ENCODE results near the gene NAA38.

Gene NAA38

DNA sequence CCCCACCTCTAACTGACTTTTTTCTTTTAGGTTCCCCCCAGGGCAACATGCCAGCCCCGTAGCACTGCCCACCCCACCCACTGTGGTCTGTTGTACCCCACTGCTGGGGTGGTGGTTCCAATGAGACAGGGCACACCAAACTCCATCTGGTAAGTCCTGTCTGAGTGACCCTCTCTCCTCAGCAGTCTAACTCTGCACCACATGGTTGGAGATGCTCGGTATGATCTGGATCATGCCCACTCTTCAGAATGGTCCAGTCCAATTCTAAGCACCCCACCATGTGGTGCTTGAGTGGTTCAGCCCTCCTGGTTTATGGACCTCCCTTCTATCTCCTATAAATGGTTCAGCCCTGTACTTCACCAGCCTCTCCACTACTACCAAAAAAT is 17.5 kb downstream of the NAA38 start (continued):
- TF ChIP-seq PRDM6 (tag by site-specific recombination; IDR thresholded peaks at IDR 0.05) (no peak), ZBTB20 (tag by site-specific recombination; IDR thresholded peaks at IDR 0.05) (no peak), PATZ1 (tag by site-specific recombination; IDR thresholded peaks at IDR 0.05) (peak; percentile 66), ZBTB49 (tag by site-specific recombination; IDR thresholded peaks at IDR 0.05; ENCODE audit: low read depth) (no peak), ZNF391 (tag by site-specific recombination; IDR thresholded peaks at IDR 0.05; ENCODE audit: borderline replicate concordance, low read depth) (no peak), ZNF366 (tag by site-specific recombination; conservative IDR thresholded peaks at IDR 0.05) (no peak), KLF9 (tag by site-specific recombination; IDR thresholded peaks at IDR 0.05; ENCODE audit: low read depth) (no peak), ZFP69B (tag by site-specific recombination; IDR thresholded peaks at IDR 0.05) (no peak), ZNF785 (tag by site-specific recombination; IDR thresholded peaks at IDR 0.05) (no peak), KLF7 (tag by site-specific recombination; IDR thresholded peaks at IDR 0.05; ENCODE audit: borderline replicate concordance) (no peak), ZNF174 (tag by site-specific recombination; IDR thresholded peaks at IDR 0.05) (no peak), ZNF701 (tag by site-specific recombination; IDR thresholded peaks at IDR 0.05) (no peak), GLIS2 (tag by site-specific recombination; IDR thresholded peaks at IDR 0.05) (peak; percentile 26; the same call in 1 of the 2 replicates), IKZF3 (tag by site-specific recombination; IDR thresholded peaks at IDR 0.05) (no peak), ZNF626 (tag by site-specific recombination; IDR thresholded peaks at IDR 0.05) (no peak), ZNF600 (tag by site-specific recombination; IDR thresholded peaks at IDR 0.05) (peak; percentile 79), ZBTB17 (tag by site-specific recombination; IDR thresholded peaks at IDR 0.05) (peak; percentile 48), ZNF23 (tag by site-specific recombination; IDR thresholded peaks at IDR 0.05; ENCODE audit: borderline replicate concordance) (no peak), ZFHX2 (tag by site-specific recombination; conservative IDR thresholded peaks at IDR 0.05) (no peak), HOXA7 (CRISPR knock-in tag; IDR thresholded peaks at IDR 0.05; ENCODE audit: borderline replicate concordance) (no peak), ZNF169 (tag by site-specific recombination; IDR thresholded peaks at IDR 0.05) (no peak), SALL2 (tag by site-specific recombination; IDR thresholded peaks at IDR 0.05; ENCODE audit: borderline replicate concordance) (no peak), ZNF221 (tag by site-specific recombination; IDR thresholded peaks at IDR 0.05; ENCODE audit: borderline replicate concordance) (no peak), ZNF473 (tag by site-specific recombination; IDR thresholded peaks at IDR 0.05) (no peak), ZNF654 (tag by site-specific recombination; IDR thresholded peaks at IDR 0.05; ENCODE audit: low read depth) (no peak), ZNF202 (tag by site-specific recombination; IDR thresholded peaks at IDR 0.05; ENCODE audit: borderline replicate concordance) (no peak), KLF8 (tag by site-specific recombination; IDR thresholded peaks at IDR 0.05) (0 out of 2 replicates have a peak, but pooled peaks have one; percentile 24), SCRT2 (tag by site-specific recombination; IDR thresholded peaks at IDR 0.05) (no peak), TCF7L2 (IDR thresholded peaks at IDR 0.05; ENCODE audit: borderline replicate concordance, low read depth, low read length) (no peak)
- TF ChIP-seq, protein P1, sequence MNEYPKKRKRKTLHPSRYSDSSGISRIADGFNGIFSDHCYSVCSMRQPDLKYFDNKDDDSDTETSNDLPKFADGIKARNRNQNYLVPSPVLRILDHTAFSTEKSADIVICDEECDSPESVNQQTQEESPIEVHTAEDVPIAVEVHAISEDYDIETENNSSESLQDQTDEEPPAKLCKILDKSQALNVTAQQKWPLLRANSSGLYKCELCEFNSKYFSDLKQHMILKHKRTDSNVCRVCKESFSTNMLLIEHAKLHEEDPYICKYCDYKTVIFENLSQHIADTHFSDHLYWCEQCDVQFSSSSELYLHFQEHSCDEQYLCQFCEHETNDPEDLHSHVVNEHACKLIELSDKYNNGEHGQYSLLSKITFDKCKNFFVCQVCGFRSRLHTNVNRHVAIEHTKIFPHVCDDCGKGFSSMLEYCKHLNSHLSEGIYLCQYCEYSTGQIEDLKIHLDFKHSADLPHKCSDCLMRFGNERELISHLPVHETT (tag by site-specific recombination; IDR thresholded peaks at IDR 0.05): no peak
- TF ChIP-seq, protein P2, sequence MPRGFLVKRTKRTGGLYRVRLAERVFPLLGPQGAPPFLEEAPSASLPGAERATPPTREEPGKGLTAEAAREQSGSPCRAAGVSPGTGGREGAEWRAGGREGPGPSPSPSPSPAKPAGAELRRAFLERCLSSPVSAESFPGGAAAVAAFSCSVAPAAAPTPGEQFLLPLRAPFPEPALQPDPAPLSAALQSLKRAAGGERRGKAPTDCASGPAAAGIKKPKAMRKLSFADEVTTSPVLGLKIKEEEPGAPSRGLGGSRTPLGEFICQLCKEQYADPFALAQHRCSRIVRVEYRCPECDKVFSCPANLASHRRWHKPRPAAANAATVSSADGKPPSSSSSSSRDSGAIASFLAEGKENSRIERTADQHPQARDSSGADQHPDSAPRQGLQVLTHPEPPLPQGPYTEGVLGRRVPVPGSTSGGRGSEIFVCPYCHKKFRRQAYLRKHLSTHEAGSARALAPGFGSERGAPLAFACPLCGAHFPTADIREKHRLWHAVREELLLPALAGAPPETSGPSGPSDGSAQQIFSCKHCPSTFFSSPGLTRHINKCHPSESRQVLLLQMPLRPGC (tag by site-specific recombination; IDR thresholded peaks at IDR 0.05): no peak
- TF ChIP-seq, protein P3, sequence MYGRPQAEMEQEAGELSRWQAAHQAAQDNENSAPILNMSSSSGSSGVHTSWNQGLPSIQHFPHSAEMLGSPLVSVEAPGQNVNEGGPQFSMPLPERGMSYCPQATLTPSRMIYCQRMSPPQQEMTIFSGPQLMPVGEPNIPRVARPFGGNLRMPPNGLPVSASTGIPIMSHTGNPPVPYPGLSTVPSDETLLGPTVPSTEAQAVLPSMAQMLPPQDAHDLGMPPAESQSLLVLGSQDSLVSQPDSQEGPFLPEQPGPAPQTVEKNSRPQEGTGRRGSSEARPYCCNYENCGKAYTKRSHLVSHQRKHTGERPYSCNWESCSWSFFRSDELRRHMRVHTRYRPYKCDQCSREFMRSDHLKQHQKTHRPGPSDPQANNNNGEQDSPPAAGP (tag by site-specific recombination; IDR thresholded peaks at IDR 0.05): no peak

Data from HEK293 (cell line).